K562 (cell line): ENCODE data around the gene VPREB3. TPM values are rescaled to one million over a fixed set of nuclear protein-coding genes. Genes with fewer than 3 reads are reported as not detected.
A peak's percentile ranks its signal among the peaks of the same experiment; 100 is the strongest.

Experiments used
- FOXM1 ChIP-seq, 2 experiments: fragments of 450-650 bp in 1 of 2; sonication (generic) in 1 of 2; formaldehyde crosslinking in 1 of 2; IDR thresholded peaks; 2 replicates each; pipeline versions ENCODE4 v1.6.1 to v1.9.0; 2017 to 2022; ENCODE audit warnings: low read depth in 2 of 2, mild to moderate bottlenecking in 2 of 2, missing genetic modification reagents in 1 of 2, moderate library complexity in 1 of 2
- NCOA4 ChIP-seq: fragments of 450-650 bp; IDR thresholded peaks from 2 replicates; pipeline ENCODE4 v1.6.1; 2018; ENCODE audit warnings: mild to moderate bottlenecking; ENCODE audit not compliant: partially characterized antibody
- ZC3H8 ChIP-seq: fragments of 450-650 bp; IDR thresholded peaks from 2 replicates; pipeline ENCODE4 v1.6.1; 2017
- ZFX ChIP-seq: sonication (generic); formaldehyde crosslinking; IDR thresholded peaks from 2 replicates; pipeline ENCODE4 v1.8.0; 2022; ENCODE audit warnings: mild to moderate bottlenecking, missing genetic modification reagents, moderate library complexity
- polyA plus RNA-seq, 8 experiments: library from polyadenylated mRNA; depleted of rRNA in 4 of 8; stranded (reverse) in 5 of 8; unstranded in 3 of 8; fragments of >200 nt; fragmentation: Nextera tagmentation in 2 of 8; fragmentation: Illumina TruSeq in 1 of 8; extraction: Ambion mirVana in 2 of 8; extraction: Trizol in 1 of 8; gene quantifications; 2 replicates each; pipeline versions ENCODE4 v1.2.1 to v1.2.3, GENCODE V29; 2011 to 2014; ENCODE audit warnings: inconsistent platforms in 1 of 8, missing spikeins in 1 of 8
- total RNA-seq, 7 experiments: library from RNA; depleted of rRNA in 6 of 7; stranded (reverse); fragments of >200 nt in 6 of 7; fragmentation: Illumina TruSeq in 2 of 7; extraction: Trizol in 2 of 7; gene quantifications; 2 replicates each; pipeline versions ENCODE4 v1.2.1 to v1.2.3, GENCODE V29; 2011 to 2021; ENCODE audit warnings: low replicate concordance in 1 of 7
- TF ChIP-seq, protein P1 (sequence below): fragments of 450-650 bp; IDR thresholded peaks from 2 replicates; pipeline ENCODE4 v1.6.1; 2016; ENCODE audit warnings: mild to moderate bottlenecking, moderate library complexity
- TF ChIP-seq, protein P2 (sequence below): sonication (generic); formaldehyde crosslinking; IDR thresholded peaks from 2 replicates; pipeline ENCODE4 v1.8.1; 2023; ENCODE audit warnings: missing genetic modification reagents, mild to moderate bottlenecking, borderline replicate concordance

VPREB3 gene
- total and polyA plus RNA-seq, 9 of the 15 experiments (the other 6 are each of a cell fraction or from before 2014, with no cell fraction given): 0.14 to 0.71 (median 0.20) TPM; not detected in 6

DNA sequence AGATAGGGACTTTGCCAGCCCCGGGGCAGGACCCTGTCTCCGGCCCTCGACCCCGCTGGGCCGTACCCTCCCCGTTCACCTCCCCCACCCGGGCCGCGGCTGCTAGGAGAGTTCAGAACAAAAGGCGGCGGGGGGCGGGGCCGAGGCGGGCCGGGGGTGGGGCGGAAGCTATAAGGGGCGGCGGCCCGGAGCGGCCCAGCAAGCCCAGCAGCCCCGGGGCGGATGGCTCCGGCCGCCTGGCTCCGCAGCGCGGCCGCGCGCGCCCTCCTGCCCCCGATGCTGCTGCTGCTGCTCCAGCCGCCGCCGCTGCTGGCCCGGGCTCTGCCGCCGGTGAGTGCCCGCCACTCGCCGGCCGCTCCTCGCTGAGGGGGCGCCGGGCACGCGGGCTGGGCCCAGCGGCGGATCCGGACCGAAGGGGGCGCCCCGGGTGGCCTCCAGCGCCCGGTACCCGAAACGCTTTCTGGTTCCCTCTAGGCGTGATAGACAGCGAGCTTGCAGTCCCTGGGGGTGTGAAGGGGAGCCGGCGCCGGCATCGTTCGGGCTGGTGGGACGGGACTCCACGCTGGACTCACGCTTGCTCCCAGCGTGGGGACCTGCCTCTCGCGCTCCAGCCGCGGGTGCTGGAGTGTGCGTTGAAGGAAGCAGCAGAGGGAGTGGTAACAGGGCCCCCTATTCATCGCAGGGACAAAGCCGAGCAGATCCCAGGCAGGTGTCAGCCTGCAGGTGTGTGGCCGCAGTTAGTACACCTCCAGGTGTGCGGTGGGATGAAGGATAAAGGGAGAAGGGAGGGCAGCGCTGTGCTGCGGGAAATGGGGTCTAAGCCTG, 18.6 kb upstream of the VPREB3 start, which contains the start of gene MMP11 (continued):
- TF ChIP-seq, protein P1, sequence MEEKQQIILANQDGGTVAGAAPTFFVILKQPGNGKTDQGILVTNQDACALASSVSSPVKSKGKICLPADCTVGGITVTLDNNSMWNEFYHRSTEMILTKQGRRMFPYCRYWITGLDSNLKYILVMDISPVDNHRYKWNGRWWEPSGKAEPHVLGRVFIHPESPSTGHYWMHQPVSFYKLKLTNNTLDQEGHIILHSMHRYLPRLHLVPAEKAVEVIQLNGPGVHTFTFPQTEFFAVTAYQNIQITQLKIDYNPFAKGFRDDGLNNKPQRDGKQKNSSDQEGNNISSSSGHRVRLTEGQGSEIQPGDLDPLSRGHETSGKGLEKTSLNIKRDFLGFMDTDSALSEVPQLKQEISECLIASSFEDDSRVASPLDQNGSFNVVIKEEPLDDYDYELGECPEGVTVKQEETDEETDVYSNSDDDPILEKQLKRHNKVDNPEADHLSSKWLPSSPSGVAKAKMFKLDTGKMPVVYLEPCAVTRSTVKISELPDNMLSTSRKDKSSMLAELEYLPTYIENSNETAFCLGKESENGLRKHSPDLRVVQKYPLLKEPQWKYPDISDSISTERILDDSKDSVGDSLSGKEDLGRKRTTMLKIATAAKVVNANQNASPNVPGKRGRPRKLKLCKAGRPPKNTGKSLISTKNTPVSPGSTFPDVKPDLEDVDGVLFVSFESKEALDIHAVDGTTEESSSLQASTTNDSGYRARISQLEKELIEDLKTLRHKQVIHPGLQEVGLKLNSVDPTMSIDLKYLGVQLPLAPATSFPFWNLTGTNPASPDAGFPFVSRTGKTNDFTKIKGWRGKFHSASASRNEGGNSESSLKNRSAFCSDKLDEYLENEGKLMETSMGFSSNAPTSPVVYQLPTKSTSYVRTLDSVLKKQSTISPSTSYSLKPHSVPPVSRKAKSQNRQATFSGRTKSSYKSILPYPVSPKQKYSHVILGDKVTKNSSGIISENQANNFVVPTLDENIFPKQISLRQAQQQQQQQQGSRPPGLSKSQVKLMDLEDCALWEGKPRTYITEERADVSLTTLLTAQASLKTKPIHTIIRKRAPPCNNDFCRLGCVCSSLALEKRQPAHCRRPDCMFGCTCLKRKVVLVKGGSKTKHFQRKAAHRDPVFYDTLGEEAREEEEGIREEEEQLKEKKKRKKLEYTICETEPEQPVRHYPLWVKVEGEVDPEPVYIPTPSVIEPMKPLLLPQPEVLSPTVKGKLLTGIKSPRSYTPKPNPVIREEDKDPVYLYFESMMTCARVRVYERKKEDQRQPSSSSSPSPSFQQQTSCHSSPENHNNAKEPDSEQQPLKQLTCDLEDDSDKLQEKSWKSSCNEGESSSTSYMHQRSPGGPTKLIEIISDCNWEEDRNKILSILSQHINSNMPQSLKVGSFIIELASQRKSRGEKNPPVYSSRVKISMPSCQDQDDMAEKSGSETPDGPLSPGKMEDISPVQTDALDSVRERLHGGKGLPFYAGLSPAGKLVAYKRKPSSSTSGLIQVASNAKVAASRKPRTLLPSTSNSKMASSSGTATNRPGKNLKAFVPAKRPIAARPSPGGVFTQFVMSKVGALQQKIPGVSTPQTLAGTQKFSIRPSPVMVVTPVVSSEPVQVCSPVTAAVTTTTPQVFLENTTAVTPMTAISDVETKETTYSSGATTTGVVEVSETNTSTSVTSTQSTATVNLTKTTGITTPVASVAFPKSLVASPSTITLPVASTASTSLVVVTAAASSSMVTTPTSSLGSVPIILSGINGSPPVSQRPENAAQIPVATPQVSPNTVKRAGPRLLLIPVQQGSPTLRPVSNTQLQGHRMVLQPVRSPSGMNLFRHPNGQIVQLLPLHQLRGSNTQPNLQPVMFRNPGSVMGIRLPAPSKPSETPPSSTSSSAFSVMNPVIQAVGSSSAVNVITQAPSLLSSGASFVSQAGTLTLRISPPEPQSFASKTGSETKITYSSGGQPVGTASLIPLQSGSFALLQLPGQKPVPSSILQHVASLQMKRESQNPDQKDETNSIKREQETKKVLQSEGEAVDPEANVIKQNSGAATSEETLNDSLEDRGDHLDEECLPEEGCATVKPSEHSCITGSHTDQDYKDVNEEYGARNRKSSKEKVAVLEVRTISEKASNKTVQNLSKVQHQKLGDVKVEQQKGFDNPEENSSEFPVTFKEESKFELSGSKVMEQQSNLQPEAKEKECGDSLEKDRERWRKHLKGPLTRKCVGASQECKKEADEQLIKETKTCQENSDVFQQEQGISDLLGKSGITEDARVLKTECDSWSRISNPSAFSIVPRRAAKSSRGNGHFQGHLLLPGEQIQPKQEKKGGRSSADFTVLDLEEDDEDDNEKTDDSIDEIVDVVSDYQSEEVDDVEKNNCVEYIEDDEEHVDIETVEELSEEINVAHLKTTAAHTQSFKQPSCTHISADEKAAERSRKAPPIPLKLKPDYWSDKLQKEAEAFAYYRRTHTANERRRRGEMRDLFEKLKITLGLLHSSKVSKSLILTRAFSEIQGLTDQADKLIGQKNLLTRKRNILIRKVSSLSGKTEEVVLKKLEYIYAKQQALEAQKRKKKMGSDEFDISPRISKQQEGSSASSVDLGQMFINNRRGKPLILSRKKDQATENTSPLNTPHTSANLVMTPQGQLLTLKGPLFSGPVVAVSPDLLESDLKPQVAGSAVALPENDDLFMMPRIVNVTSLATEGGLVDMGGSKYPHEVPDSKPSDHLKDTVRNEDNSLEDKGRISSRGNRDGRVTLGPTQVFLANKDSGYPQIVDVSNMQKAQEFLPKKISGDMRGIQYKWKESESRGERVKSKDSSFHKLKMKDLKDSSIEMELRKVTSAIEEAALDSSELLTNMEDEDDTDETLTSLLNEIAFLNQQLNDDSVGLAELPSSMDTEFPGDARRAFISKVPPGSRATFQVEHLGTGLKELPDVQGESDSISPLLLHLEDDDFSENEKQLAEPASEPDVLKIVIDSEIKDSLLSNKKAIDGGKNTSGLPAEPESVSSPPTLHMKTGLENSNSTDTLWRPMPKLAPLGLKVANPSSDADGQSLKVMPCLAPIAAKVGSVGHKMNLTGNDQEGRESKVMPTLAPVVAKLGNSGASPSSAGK: peak; percentile 30; the same call in 1 of the 2 replicates
- TF ChIP-seq FOXM1 (IDR thresholded peaks at IDR 0.05; ENCODE audit: low read depth) (no peak), FOXM1 (CRISPR knock-in tag; IDR thresholded peaks at IDR 0.05; ENCODE audit: low read depth) (no peak), ZFX (CRISPR knock-in tag) (peak; percentile 48), NCOA4 (no peak), ZC3H8 (no peak)
- TF ChIP-seq, protein P2, sequence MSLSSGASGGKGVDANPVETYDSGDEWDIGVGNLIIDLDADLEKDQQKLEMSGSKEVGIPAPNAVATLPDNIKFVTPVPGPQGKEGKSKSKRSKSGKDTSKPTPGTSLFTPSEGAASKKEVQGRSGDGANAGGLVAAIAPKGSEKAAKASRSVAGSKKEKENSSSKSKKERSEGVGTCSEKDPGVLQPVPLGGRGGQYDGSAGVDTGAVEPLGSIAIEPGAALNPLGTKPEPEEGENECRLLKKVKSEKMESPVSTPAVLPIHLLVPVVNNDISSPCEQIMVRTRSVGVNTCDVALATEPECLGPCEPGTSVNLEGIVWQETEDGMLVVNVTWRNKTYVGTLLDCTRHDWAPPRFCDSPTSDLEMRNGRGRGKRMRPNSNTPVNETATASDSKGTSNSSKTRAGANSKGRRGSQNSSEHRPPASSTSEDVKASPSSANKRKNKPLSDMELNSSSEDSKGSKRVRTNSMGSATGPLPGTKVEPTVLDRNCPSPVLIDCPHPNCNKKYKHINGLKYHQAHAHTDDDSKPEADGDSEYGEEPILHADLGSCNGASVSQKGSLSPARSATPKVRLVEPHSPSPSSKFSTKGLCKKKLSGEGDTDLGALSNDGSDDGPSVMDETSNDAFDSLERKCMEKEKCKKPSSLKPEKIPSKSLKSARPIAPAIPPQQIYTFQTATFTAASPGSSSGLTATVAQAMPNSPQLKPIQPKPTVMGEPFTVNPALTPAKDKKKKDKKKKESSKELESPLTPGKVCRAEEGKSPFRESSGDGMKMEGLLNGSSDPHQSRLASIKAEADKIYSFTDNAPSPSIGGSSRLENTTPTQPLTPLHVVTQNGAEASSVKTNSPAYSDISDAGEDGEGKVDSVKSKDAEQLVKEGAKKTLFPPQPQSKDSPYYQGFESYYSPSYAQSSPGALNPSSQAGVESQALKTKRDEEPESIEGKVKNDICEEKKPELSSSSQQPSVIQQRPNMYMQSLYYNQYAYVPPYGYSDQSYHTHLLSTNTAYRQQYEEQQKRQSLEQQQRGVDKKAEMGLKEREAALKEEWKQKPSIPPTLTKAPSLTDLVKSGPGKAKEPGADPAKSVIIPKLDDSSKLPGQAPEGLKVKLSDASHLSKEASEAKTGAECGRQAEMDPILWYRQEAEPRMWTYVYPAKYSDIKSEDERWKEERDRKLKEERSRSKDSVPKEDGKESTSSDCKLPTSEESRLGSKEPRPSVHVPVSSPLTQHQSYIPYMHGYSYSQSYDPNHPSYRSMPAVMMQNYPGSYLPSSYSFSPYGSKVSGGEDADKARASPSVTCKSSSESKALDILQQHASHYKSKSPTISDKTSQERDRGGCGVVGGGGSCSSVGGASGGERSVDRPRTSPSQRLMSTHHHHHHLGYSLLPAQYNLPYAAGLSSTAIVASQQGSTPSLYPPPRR (CRISPR knock-in tag): no peak
